Brain microvascular endothelial cell (primary cell): ENCODE data around the gene ATP1A4.
A peak's percentile ranks its signal among the peaks of the same experiment; 100 is the strongest.

Experiments
- DNase-seq: peaks from one replicate; pipeline ENCODE4 v3.0.0-alpha.2; 2020
- H3K27ac ChIP-seq: fragments of 250-450 bp; sonication (Bioruptor Pico); 2 replicates; pipeline ENCODE4 v1.5.1; 2020; ENCODE audit warnings: mild to moderate bottlenecking, moderate library complexity
- H3K27me3 ChIP-seq: fragments of 250-450 bp; sonication (Bioruptor Pico); replicated peaks from 2 replicates; pipeline ENCODE4 v1.5.1; 2020; ENCODE audit warnings: mild to moderate bottlenecking
- H3K36me3 ChIP-seq: fragments of 250-450 bp; sonication (Bioruptor Pico); replicated peaks from 2 replicates; pipeline ENCODE4 v1.5.1; 2020; ENCODE audit warnings: mild to moderate bottlenecking
- H3K4me3 ChIP-seq: 2 replicates; pipeline ENCODE4 v1.5.1; 2011; ENCODE audit warnings: low read depth, mild to moderate bottlenecking, control low read depth, low read length, moderate library complexity
- CTCF ChIP-seq: IDR thresholded peaks from 2 replicates; pipeline ENCODE4 v1.5.1; 2011; ENCODE audit warnings: low read depth, mild to moderate bottlenecking, moderate library complexity, low read length, control low read depth, inconsistent platforms; ENCODE audit errors: missing control alignments
- in situ Hi-C: cut with HindIII; loops from 2 replicates; pipeline ENCODE4 v1.10.0; 2017; ENCODE audit warnings: low sequenced_read_pairs, low pct_ligation_motif_present

The ATP1A4 gene

GRCh38 chr1:160217481-160218051 lies 66.2 kb downstream of the ATP1A4 start:
- Histone ChIP-seq H3K27me3 (no peaks in the 10 kb centered on the region), H3K4me3 (no peak overlapping the region), H3K36me3 (peaks cover 78% of the 10 kb centered on the region), H3K27ac (no peak overlapping the region)
- TF ChIP-seq CTCF: no peak
- DNase-seq: no peak
- in situ Hi-C loops: no loop called here

GRCh38 chr1:160219062-160219929 lies 67.9 kb downstream of the ATP1A4 start:
- Histone ChIP-seq H3K27ac (peak overlapping the region; percentile 45), H3K36me3 (peaks cover 78% of the 10 kb centered on the region), H3K4me3 (no peak overlapping the region), H3K27me3 (no peaks in the 10 kb centered on the region)
- peak; percentile 50 for DNase-seq
- in situ Hi-C loops: no loop called here
- TF ChIP-seq CTCF: peak; percentile 80

- H3K4me3 ChIP-seq: no peak overlapping the region
- no peak overlapping the region for H3K27ac ChIP-seq
- H3K27me3 ChIP-seq: no peaks in the 10 kb centered on the region
- peaks cover 78% of the 10 kb centered on the region for H3K36me3 ChIP-seq
- TF ChIP-seq CTCF: no peak
- in situ Hi-C loops: no loop called here
- DNase-seq: no peak
Measured at GRCh38 chr1:160220301-160220700, 68.9 kb downstream of the ATP1A4 start.

- no peak for TF ChIP-seq CTCF
- in situ Hi-C loops: no loop called here
- H3K4me3 ChIP-seq: no peak overlapping the region
- no peaks in the 10 kb centered on the region for H3K27me3 ChIP-seq
- no peak for DNase-seq
- no peak overlapping the region for H3K27ac ChIP-seq
- peaks cover 79% of the 10 kb centered on the region for H3K36me3 ChIP-seq
Measured at GRCh38 chr1:160221089-160221488, 69.7 kb downstream of the ATP1A4 start.

- no peaks in the 10 kb centered on the region for H3K27me3 ChIP-seq
- H3K27ac ChIP-seq: no peak overlapping the region
- H3K4me3 ChIP-seq: no peak overlapping the region
- peaks cover 78% of the 10 kb centered on the region for H3K36me3 ChIP-seq
- in situ Hi-C loops: no loop called here
- TF ChIP-seq CTCF: no peak
- no peak for DNase-seq
Measured at GRCh38 chr1:160222546-160222945, 71.1 kb downstream of the ATP1A4 start.

- Histone ChIP-seq H3K27me3 (no peaks in the 10 kb centered on the region), H3K27ac (no peak overlapping the region), H3K36me3 (peaks cover 67% of the 10 kb centered on the region), H3K4me3 (no peak overlapping the region)
- TF ChIP-seq CTCF: no peak
- no peak for DNase-seq
- in situ Hi-C loops: no loop called here
Measured at GRCh38 chr1:160224606-160225005, 73.2 kb downstream of the ATP1A4 start.
